ENCODE results near the gene SORCS3.

The SORCS3 gene

DNA sequence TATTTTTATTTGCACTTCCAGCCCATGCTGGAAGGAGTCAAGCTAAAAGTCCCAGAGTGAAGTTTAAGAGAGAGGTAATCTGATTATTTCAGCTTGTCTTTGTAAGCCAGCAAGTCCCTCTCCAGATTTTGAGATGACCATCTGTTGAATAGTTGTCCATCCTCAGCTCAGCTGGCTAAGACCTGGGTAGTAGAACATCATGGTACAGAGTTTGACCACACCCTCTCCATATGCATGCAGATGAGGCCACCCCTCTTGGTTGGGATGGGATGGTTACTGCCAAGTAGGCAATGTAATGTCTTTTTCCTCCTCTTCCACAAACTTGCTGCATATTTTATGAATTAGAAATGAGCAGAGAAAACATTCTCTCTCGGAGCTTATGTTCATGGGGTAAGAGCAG is 639.8 kb downstream of the SORCS3 start:
- no peak for TF ChIP-seq CTCF (IDR thresholded peaks at IDR 0.05; ENCODE audit: low read depth, low read length, missing control alignments)
- DNase-seq (ENCODE audit: extremely low read depth, low read depth): no peak
- H3K4me3 ChIP-seq (replicated peaks; ENCODE audit: low read depth, low read length): no peak overlapping the region

- DNase-seq (ENCODE audit: extremely low read depth, low read depth): no peak
- no peak for TF ChIP-seq CTCF (IDR thresholded peaks at IDR 0.05; ENCODE audit: low read depth, low read length, missing control alignments)
Observed at GRCh38 chr10:105284476-105285215, 643.6 kb downstream of the SORCS3 start.

GRCh38 chr10:105288026-105288425 is 646.9 kb downstream of the SORCS3 start:
- DNase-seq (ENCODE audit: extremely low read depth, low read depth): no peak
- no peak overlapping the region for H3K4me3 ChIP-seq (replicated peaks; ENCODE audit: low read depth, low read length)
- no peak for TF ChIP-seq CTCF (IDR thresholded peaks at IDR 0.05; ENCODE audit: low read depth, low read length, missing control alignments)

More at GRCh38 chr10:105284476-105285215, 643.6 kb downstream of the SORCS3 start:
- H3K4me3 ChIP-seq (replicated peaks; ENCODE audit: low read depth, low read length): no peak overlapping the region

DNA sequence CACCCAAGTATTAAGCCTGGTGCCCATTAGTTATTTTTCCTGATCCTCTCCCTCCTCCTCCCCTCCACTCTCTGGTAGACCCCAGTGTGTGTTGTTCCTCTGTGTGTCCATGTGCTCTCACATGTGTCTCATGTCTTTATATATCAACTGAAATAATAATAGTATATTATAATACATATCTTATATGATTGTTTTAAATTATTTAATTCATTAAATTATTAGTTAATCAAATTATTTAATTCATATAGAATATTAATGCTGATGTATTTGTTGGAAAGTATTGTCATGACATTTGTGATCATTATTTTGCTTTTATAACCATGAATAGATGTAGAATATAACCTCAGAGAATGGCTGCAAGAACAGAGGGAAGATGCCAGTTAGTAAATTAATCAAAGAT is 647.5 kb downstream of the SORCS3 start:
- TF ChIP-seq CTCF (IDR thresholded peaks at IDR 0.05; ENCODE audit: low read depth, low read length, missing control alignments): no peak
- H3K4me3 ChIP-seq (replicated peaks; ENCODE audit: low read depth, low read length): no peak overlapping the region
- DNase-seq (ENCODE audit: extremely low read depth, low read depth): no peak

DNA sequence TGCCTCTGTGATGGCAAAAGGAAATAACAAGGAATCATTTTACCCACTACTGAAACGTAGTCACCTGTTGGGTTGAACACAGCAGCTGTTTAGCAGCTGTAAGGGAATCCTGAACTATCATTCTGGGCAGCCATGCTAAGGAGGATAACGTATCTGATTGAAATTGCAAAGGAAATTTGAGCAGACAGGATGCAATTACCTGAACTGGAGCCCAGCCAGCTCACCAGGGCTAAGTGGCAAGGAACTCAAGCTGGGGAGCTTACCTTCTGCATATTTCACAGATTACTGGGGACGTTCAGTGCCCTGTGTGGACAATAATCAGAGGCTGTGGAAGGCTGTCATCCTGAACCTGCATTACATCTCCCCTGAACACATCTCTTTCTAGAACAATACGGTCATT is 650.5 kb downstream of the SORCS3 start:
- TF ChIP-seq CTCF (IDR thresholded peaks at IDR 0.05; ENCODE audit: low read depth, low read length, missing control alignments): no peak
- no peak for DNase-seq (ENCODE audit: extremely low read depth, low read depth)
- no peak overlapping the region for H3K4me3 ChIP-seq (replicated peaks; ENCODE audit: low read depth, low read length)

DNA sequence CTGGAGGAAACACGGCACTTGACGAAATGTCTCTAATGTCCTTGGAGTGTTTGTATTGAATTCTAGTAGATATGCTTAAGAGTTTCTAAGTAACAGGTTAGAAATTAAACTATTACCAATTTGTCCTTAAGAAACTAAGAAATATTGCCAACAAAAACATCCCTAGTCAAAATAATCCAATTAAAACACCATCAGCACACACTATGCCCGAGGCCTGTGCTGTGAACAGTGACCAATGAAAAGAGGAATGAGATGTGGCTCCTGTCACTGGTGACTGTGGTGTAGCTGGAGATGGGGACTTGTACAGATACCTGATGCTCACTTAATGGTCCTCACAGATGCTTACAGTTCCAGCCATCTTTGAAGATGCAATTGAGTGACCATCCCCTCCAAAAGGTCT is 651.1 kb downstream of the SORCS3 start:
- no peak overlapping the region for H3K4me3 ChIP-seq (replicated peaks; ENCODE audit: low read depth, low read length)
- DNase-seq (ENCODE audit: extremely low read depth, low read depth): no peak
- no peak for TF ChIP-seq CTCF (IDR thresholded peaks at IDR 0.05; ENCODE audit: low read depth, low read length, missing control alignments)

Data from HFF-Myc (cell line).